Measurements from ENCODE around the gene LPP. TPM values are rescaled to one million over a fixed set of nuclear protein-coding genes. Genes with fewer than 3 reads are reported as not detected.

LPP gene
- total and polyA plus RNA-seq, 2 of the 13 experiments (the other 11 are each of a cell fraction or from before 2014, with no cell fraction given) = 19.2 to 29.9 TPM

DNA sequence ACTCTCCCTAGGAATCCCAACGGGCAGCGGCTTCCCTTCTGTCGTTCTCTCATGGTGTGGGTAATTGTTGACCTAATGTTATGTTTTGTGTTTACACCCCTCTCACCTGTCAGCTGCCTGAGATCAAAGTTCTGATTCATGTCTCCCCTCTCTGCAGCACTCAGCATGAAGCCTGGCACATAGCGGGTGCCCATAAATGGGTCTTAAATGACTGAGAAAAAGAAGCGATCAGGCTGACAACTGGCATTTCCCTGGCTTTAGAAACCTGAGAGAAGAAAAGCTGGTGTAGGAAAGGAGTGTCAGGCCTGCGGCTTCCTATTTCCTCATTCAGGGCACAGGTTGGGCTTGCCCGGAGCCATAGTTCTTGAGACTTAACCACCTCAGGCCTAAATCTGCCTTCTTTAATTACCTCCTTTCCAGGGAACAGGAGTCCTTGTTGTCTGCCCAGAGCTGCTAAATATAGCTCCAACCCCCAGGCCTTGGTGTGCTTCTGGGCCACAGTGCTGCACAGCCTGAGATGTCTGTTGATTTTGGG lies 31.8 kb downstream of the LPP start (continued):
- TF ChIP-seq SRSF9 (IDR thresholded peaks at IDR 0.05; ENCODE audit: borderline replicate concordance, insufficient read depth, low read depth, low read length, poor library complexity, severe bottlenecking) = no peak
- TF ChIP-seq KDM5B (CRISPR knock-in tag; IDR thresholded peaks at IDR 0.05; ENCODE audit: borderline replicate concordance) = no peak
- no peak for TF ChIP-seq ZNF839 (CRISPR knock-in tag; IDR thresholded peaks at IDR 0.05; ENCODE audit: borderline replicate concordance)
- TF ChIP-seq, protein P1, sequence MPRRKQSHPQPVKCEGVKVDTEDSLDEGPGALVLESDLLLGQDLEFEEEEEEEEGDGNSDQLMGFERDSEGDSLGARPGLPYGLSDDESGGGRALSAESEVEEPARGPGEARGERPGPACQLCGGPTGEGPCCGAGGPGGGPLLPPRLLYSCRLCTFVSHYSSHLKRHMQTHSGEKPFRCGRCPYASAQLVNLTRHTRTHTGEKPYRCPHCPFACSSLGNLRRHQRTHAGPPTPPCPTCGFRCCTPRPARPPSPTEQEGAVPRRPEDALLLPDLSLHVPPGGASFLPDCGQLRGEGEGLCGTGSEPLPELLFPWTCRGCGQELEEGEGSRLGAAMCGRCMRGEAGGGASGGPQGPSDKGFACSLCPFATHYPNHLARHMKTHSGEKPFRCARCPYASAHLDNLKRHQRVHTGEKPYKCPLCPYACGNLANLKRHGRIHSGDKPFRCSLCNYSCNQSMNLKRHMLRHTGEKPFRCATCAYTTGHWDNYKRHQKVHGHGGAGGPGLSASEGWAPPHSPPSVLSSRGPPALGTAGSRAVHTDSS (CRISPR knock-in tag; conservative IDR thresholded peaks at IDR 0.05) = no peak
- no peak for TF ChIP-seq NPAS2 (CRISPR knock-in tag; IDR thresholded peaks at IDR 0.05; ENCODE audit: borderline replicate concordance)
- TF ChIP-seq ZNF235 (CRISPR knock-in tag; IDR thresholded peaks at IDR 0.05; ENCODE audit: borderline replicate concordance) = no peak
- no peak for TF ChIP-seq ZNF704 (CRISPR knock-in tag; IDR thresholded peaks at IDR 0.05; ENCODE audit: borderline replicate concordance)
- no peak for TF ChIP-seq ZFY (CRISPR knock-in tag; IDR thresholded peaks at IDR 0.05)
- no peak for TF ChIP-seq ZNF496 (CRISPR knock-in tag; IDR thresholded peaks at IDR 0.05; ENCODE audit: insufficient replicate concordance)
- no peak for TF ChIP-seq PRPF4 (IDR thresholded peaks at IDR 0.05; ENCODE audit: low read depth, low read length, poor library complexity, severe bottlenecking)
- TF ChIP-seq, protein P2, sequence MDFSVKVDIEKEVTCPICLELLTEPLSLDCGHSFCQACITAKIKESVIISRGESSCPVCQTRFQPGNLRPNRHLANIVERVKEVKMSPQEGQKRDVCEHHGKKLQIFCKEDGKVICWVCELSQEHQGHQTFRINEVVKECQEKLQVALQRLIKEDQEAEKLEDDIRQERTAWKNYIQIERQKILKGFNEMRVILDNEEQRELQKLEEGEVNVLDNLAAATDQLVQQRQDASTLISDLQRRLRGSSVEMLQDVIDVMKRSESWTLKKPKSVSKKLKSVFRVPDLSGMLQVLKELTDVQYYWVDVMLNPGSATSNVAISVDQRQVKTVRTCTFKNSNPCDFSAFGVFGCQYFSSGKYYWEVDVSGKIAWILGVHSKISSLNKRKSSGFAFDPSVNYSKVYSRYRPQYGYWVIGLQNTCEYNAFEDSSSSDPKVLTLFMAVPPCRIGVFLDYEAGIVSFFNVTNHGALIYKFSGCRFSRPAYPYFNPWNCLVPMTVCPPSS (IDR thresholded peaks at IDR 0.05) = no peak
- TF ChIP-seq NFE2L1 (CRISPR knock-in tag; IDR thresholded peaks at IDR 0.05; ENCODE audit: borderline replicate concordance) = no peak
- no peak for TF ChIP-seq ZSCAN29 (CRISPR knock-in tag; conservative IDR thresholded peaks at IDR 0.05)
- no peak for TF ChIP-seq PHB2 (IDR thresholded peaks at IDR 0.05; ENCODE audit: partially characterized antibody)
- peak; percentile 78 for TF ChIP-seq ZBTB38 (CRISPR knock-in tag; IDR thresholded peaks at IDR 0.05)
- TF ChIP-seq PRDM10 (CRISPR knock-in tag; IDR thresholded peaks at IDR 0.05; ENCODE audit: low read depth) = no peak
- peak; percentile 88 for TF ChIP-seq HNF4A (CRISPR knock-in tag; IDR thresholded peaks at IDR 0.05)
- TF ChIP-seq BRD4 (CRISPR knock-in tag; IDR thresholded peaks at IDR 0.05) = no peak
- no peak for TF ChIP-seq TOPORS (CRISPR knock-in tag; IDR thresholded peaks at IDR 0.05)
- no peak for TF ChIP-seq PTBP1 (IDR thresholded peaks at IDR 0.05; ENCODE audit: low read depth, low read length, poor library complexity, severe bottlenecking)
- no peak for TF ChIP-seq SMYD3 (CRISPR knock-in tag; IDR thresholded peaks at IDR 0.05)
- TF ChIP-seq ZNF274 (CRISPR knock-in tag; IDR thresholded peaks at IDR 0.05) = no peak
- TF ChIP-seq ARNT (IDR thresholded peaks at IDR 0.05) = no peak
